Stimulated activated memory B cell treated with anti-CD40 and anti-IgM and Interleukin-4, amounts not matched to agents 10 μg/mL and 1 μg/mL and 100 μg/mL, for 72 hours (primary cell): Measurements from ENCODE around the gene NDUFS6.
A peak's percentile ranks its signal among the peaks of the same experiment; 100 is the strongest.

Experiments
- ATAC-seq: fragments of 150-1000 bp; cut with Tn5 transposase; 2 replicates; pipeline ENCODE4 v1.10.0; 2021
- H3K27ac Mint-ChIP-seq: one replicate; pipeline ENCODE4 v1.8.0; 2022; ENCODE audit warnings: mild to moderate bottlenecking, mixed read lengths
- H3K27me3 Mint-ChIP-seq: one replicate; pipeline ENCODE4 v1.8.0; 2022; ENCODE audit warnings: mixed read lengths
- H3K36me3 Mint-ChIP-seq: one replicate; pipeline ENCODE4 v1.8.0; 2022; ENCODE audit warnings: mixed read lengths
- H3K4me1 Mint-ChIP-seq: one replicate; pipeline ENCODE4 v1.8.0; 2022; ENCODE audit warnings: mixed read lengths
- H3K4me3 Mint-ChIP-seq: one replicate; pipeline ENCODE4 v1.8.0; 2022; ENCODE audit warnings: mild to moderate bottlenecking, moderate library complexity, mixed read lengths
- H3K9me3 Mint-ChIP-seq: one replicate; pipeline ENCODE4 v1.8.0; 2022; ENCODE audit warnings: mixed read lengths

Gene NDUFS6

GRCh38 chr5:1772634-1773033 lies 28.6 kb upstream of the NDUFS6 start:
- Mint-ChIP-seq H3K27me3 (peaks cover 47% of the 10 kb centered on the region), H3K9me3 (no peaks in the 10 kb centered on the region), H3K36me3 (no peaks in the 10 kb centered on the region), H3K4me1 (no peaks in the 10 kb centered on the region), H3K27ac (no peak overlapping the region), H3K4me3 (no peak overlapping the region)
- no peak for ATAC-seq

GRCh38 chr5:1776831-1777230 lies 24.4 kb upstream of the NDUFS6 start:
- Mint-ChIP-seq H3K27me3 (peaks cover 19% of the 10 kb centered on the region), H3K4me1 (peaks cover 4% of the 10 kb centered on the region), H3K27ac (no peak overlapping the region), H3K36me3 (no peaks in the 10 kb centered on the region), H3K4me3 (no peak overlapping the region), H3K9me3 (no peaks in the 10 kb centered on the region)
- no peak for ATAC-seq

- peak; percentile 18 for ATAC-seq
- Mint-ChIP-seq H3K9me3 (no peaks in the 10 kb centered on the region), H3K4me3 (no peak overlapping the region), H3K36me3 (no peaks in the 10 kb centered on the region), H3K27me3 (peaks cover 19% of the 10 kb centered on the region), H3K4me1 (peaks cover 11% of the 10 kb centered on the region), H3K27ac (no peak overlapping the region)
These were observed 23.7 kb upstream of the NDUFS6 start for GRCh38 chr5:1777281-1778137.

GRCh38 chr5:1778138-1779020 lies 22.8 kb upstream of the NDUFS6 start:
- peaks cover 19% of the 10 kb centered on the region for H3K27me3 Mint-ChIP-seq
- no peaks in the 10 kb centered on the region for H3K36me3 Mint-ChIP-seq
- H3K4me1 Mint-ChIP-seq = peaks cover 20% of the 10 kb centered on the region
- no peak overlapping the region for H3K4me3 Mint-ChIP-seq
- no peak overlapping the region for H3K27ac Mint-ChIP-seq
- ATAC-seq = no peak
- H3K9me3 Mint-ChIP-seq = no peaks in the 10 kb centered on the region

- H3K27ac Mint-ChIP-seq = no peak overlapping the region
- H3K4me1 Mint-ChIP-seq = peaks cover 27% of the 10 kb centered on the region
- no peak overlapping the region for H3K4me3 Mint-ChIP-seq
- H3K27me3 Mint-ChIP-seq = peaks cover 23% of the 10 kb centered on the region
- H3K36me3 Mint-ChIP-seq = no peaks in the 10 kb centered on the region
- ATAC-seq = no peak
- no peaks in the 10 kb centered on the region for H3K9me3 Mint-ChIP-seq
These were observed 22.1 kb upstream of the NDUFS6 start for GRCh38 chr5:1779021-1779680.

GRCh38 chr5:1779782-1780613 lies 21.2 kb upstream of the NDUFS6 start:
- peaks cover 31% of the 10 kb centered on the region for H3K27me3 Mint-ChIP-seq
- ATAC-seq = no peak
- no peak overlapping the region for H3K4me3 Mint-ChIP-seq

GRCh38 chr5:1780614-1780930 lies 20.6 kb upstream of the NDUFS6 start:
- ATAC-seq = no peak
- Mint-ChIP-seq H3K27ac (no peak overlapping the region), H3K4me3 (no peak overlapping the region), H3K36me3 (no peaks in the 10 kb centered on the region), H3K27me3 (peaks cover 32% of the 10 kb centered on the region), H3K9me3 (no peaks in the 10 kb centered on the region), H3K4me1 (peaks cover 35% of the 10 kb centered on the region)

More at GRCh38 chr5:1779782-1780613, 21.2 kb upstream of the NDUFS6 start:
- no peaks in the 10 kb centered on the region for H3K9me3 Mint-ChIP-seq
- H3K27ac Mint-ChIP-seq = no peak overlapping the region
- peaks cover 35% of the 10 kb centered on the region for H3K4me1 Mint-ChIP-seq
- no peaks in the 10 kb centered on the region for H3K36me3 Mint-ChIP-seq

- ATAC-seq = no peak
- Mint-ChIP-seq H3K27ac (no peak overlapping the region), H3K4me1 (peaks cover 35% of the 10 kb centered on the region)
These were observed 20.1 kb upstream of the NDUFS6 start for GRCh38 chr5:1781107-1781506.

GRCh38 chr5:1781726-1782384 lies 19.4 kb upstream of the NDUFS6 start:
- H3K27me3 Mint-ChIP-seq = peaks cover 32% of the 10 kb centered on the region
- peaks cover 35% of the 10 kb centered on the region for H3K4me1 Mint-ChIP-seq
- H3K27ac Mint-ChIP-seq = peak overlapping the region; percentile 77
- peak overlapping the region; percentile 57 for H3K4me3 Mint-ChIP-seq
- no peaks in the 10 kb centered on the region for H3K36me3 Mint-ChIP-seq
- no peak for ATAC-seq
- H3K9me3 Mint-ChIP-seq = no peaks in the 10 kb centered on the region

More at GRCh38 chr5:1781107-1781506, 20.1 kb upstream of the NDUFS6 start:
- no peaks in the 10 kb centered on the region for H3K9me3 Mint-ChIP-seq
- no peak overlapping the region for H3K4me3 Mint-ChIP-seq
- H3K27me3 Mint-ChIP-seq = peaks cover 32% of the 10 kb centered on the region
- H3K36me3 Mint-ChIP-seq = no peaks in the 10 kb centered on the region

GRCh38 chr5:1782385-1783215 lies 18.6 kb upstream of the NDUFS6 start:
- H3K9me3 Mint-ChIP-seq = no peaks in the 10 kb centered on the region
- H3K27ac Mint-ChIP-seq = peak overlapping the region; percentile 77
- H3K4me3 Mint-ChIP-seq = peak overlapping the region; percentile 57
- peaks cover 35% of the 10 kb centered on the region for H3K4me1 Mint-ChIP-seq
- H3K36me3 Mint-ChIP-seq = no peaks in the 10 kb centered on the region
- ATAC-seq = peak; percentile 1
- peaks cover 32% of the 10 kb centered on the region for H3K27me3 Mint-ChIP-seq

GRCh38 chr5:1783216-1783554 lies 18.0 kb upstream of the NDUFS6 start:
- Mint-ChIP-seq H3K9me3 (no peaks in the 10 kb centered on the region), H3K27me3 (peaks cover 32% of the 10 kb centered on the region), H3K27ac (peak overlapping the region; percentile 77), H3K4me3 (peak overlapping the region; percentile 57), H3K36me3 (no peaks in the 10 kb centered on the region), H3K4me1 (peaks cover 35% of the 10 kb centered on the region)
- peak; percentile 88 for ATAC-seq

GRCh38 chr5:1784197-1785050 lies 16.8 kb upstream of the NDUFS6 start:
- Mint-ChIP-seq H3K9me3 (no peaks in the 10 kb centered on the region), H3K36me3 (no peaks in the 10 kb centered on the region), H3K4me3 (peak overlapping the region; percentile 21), H3K4me1 (peaks cover 43% of the 10 kb centered on the region), H3K27ac (peak overlapping the region; percentile 77), H3K27me3 (peaks cover 32% of the 10 kb centered on the region)
- ATAC-seq = no peak

GRCh38 chr5:1785062-1785461 lies 16.1 kb upstream of the NDUFS6 start:
- Mint-ChIP-seq H3K27ac (peak overlapping the region; percentile 77), H3K36me3 (no peaks in the 10 kb centered on the region), H3K4me1 (peaks cover 48% of the 10 kb centered on the region), H3K9me3 (no peaks in the 10 kb centered on the region), H3K27me3 (peaks cover 32% of the 10 kb centered on the region), H3K4me3 (no peak overlapping the region)
- ATAC-seq = no peak
